Activated naive CD4-positive, alpha-beta T cell treated with anti-CD3 and anti-CD28 coated beads for 36 hours (primary cell): ENCODE measurements around the gene MCRIP2. TPM values are rescaled to one million over a fixed set of nuclear protein-coding genes. Genes with fewer than 3 reads are reported as not detected.
"Not testable (repeated sequence)": the region's sequence is repeated elsewhere in the genome, so short reads cannot be mapped to it uniquely, and the experiment has no call there.

Experiments used
- CTCF ChIA-PET: fragments of 350-600 bp; sonication (Branson Sonifier 250); formaldehyde crosslinking; loops from one replicate; lab custom pipeline; 2021; ENCODE audit warnings: antibody characterized with exemption; lab: Charles Lee
- DNase-seq: peaks from one replicate; pipeline ENCODE4 v3.0.0-alpha.2; 2020
- H3K27ac Mint-ChIP-seq: one replicate; pipeline ENCODE4 v1.8.0; 2021; ENCODE audit warnings: mild to moderate bottlenecking, mixed read lengths
- H3K27me3 Mint-ChIP-seq: one replicate; pipeline ENCODE4 v1.8.0; 2021; ENCODE audit warnings: low read depth, mixed read lengths
- H3K36me3 Mint-ChIP-seq: one replicate; pipeline ENCODE4 v1.8.0; 2021; ENCODE audit warnings: low read depth, mixed read lengths
- H3K4me1 Mint-ChIP-seq: one replicate; pipeline ENCODE4 v1.8.0; 2021; ENCODE audit warnings: low read depth, mixed read lengths
- H3K4me3 Mint-ChIP-seq: one replicate; pipeline ENCODE4 v1.8.0; 2021; ENCODE audit warnings: mild to moderate bottlenecking, moderate library complexity, mixed read lengths
- H3K9me3 Mint-ChIP-seq: one replicate; pipeline ENCODE4 v1.8.0; 2021; ENCODE audit warnings: mixed read lengths
- intact Hi-C: fragments of 100-400 bp; cut with micrococcal nuclease; formaldehyde crosslinking; loops from one replicate; pipeline ENCODE4 v1.15.1; 2023
- total RNA-seq, 2 experiments: library from RNA; stranded (reverse); gene quantifications; one replicate each; pipeline ENCODE4 v1.2.3, GENCODE V29; 2021

MCRIP2 gene
- total RNA-seq, 2 experiments from 2014 or later = 31.5 to 35.2 TPM

- H3K27ac Mint-ChIP-seq = no peak overlapping the region
- H3K36me3 Mint-ChIP-seq = peaks cover 12% of the 10 kb centered on the region
- H3K9me3 Mint-ChIP-seq = no peaks in the 10 kb centered on the region
- CTCF ChIA-PET = no interaction called here
- no peaks in the 10 kb centered on the region for H3K27me3 Mint-ChIP-seq
- intact Hi-C loops = loop anchor here (2.0 to 5.0 kb wide), 3 partner anchors 37 to 158 kb away; partner anchors contain the start of genes ANTKMT, CAPN15 and METTL26
- no peak overlapping the region for H3K4me3 Mint-ChIP-seq
- H3K4me1 Mint-ChIP-seq = peaks cover 48% of the 10 kb centered on the region
- DNase-seq = no peak
Observed at GRCh38 chr16:684961-685696, 43.5 kb downstream of the MCRIP2 start.

GRCh38 chr16:685967-686366 is 44.3 kb downstream of the MCRIP2 start:
- Mint-ChIP-seq H3K27me3 (no peaks in the 10 kb centered on the region), H3K9me3 (no peaks in the 10 kb centered on the region), H3K4me1 (peaks cover 53% of the 10 kb centered on the region), H3K36me3 (peaks cover 12% of the 10 kb centered on the region), H3K4me3 (peak overlapping the region; percentile 29), H3K27ac (no peak overlapping the region)
- intact Hi-C loops = loop anchor here (2.0 kb wide), 1 partner anchor 49 kb away; the partner anchor contains the start of gene METTL26
- DNase-seq = no peak
- CTCF ChIA-PET = no interaction called here

DNA sequence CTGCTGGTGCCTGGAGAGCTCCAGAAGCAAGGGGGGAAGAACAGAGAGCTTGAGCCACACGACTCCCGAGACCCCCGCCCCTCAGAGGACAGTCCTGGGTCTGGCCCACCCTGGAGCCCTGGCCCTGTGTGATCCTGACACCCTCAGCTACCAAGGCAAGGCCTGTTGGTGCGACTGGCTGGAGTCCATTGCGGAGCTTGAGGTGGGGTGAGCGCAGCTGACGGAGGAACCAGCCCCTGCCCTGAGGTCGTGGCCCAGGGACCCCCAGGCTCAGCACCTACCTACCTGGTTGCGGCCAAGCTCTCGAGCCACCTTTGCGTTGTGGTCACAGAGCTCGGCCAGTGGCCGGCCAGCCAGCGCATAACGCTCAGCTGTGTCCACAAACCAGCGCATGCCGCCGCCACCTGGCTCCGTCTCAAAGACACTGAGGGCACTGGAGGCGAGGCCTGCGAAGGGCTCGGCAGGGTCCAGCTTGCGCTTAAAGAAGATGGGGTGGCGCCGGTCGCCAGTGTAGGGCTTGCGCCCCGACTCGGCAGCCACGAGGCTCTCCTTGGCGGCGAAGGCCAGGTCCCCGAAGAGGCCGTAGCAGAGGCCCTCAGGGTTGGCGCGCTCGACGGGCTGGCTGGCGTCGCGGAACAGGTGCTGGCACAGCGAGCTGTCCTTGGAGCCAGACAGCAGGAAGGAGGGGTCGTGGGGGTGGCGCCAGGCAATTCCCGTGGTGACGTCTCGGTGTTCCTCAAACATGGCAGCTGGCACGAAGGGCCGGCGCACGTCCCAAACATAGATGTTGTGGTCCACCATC is 45.0 kb downstream of the MCRIP2 start:
- Mint-ChIP-seq H3K27ac (no peak overlapping the region), H3K4me3 (no peak overlapping the region), H3K9me3 (no peaks in the 10 kb centered on the region), H3K27me3 (no peaks in the 10 kb centered on the region), H3K4me1 (peaks cover 48% of the 10 kb centered on the region), H3K36me3 (peaks cover 10% of the 10 kb centered on the region)
- intact Hi-C loops = no loop called here
- no peak for DNase-seq
- CTCF ChIA-PET = no interaction called here

DNA sequence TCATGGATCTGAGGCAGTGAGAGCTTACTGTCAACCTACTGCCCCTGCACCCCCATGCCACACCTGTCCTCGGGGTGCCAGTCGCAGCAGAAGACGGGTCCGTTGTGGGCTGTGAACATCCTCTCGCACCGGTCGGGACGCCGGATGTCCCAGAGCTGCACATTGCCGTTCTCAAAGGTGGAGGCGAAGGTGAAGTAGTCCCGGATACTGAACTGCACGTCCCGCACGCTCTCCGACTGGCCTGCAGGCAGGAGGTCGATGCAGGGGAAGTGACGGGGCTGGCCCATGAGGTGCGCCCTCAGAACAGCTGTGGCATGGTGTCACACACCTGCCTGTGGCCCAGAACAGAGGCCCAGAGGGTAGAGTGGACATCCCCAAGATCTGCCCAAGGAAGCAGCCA is 45.9 kb downstream of the MCRIP2 start:
- Mint-ChIP-seq H3K4me3 (no peak overlapping the region), H3K4me1 (peaks cover 40% of the 10 kb centered on the region), H3K36me3 (peaks cover 6% of the 10 kb centered on the region), H3K27me3 (no peaks in the 10 kb centered on the region), H3K27ac (no peak overlapping the region), H3K9me3 (no peaks in the 10 kb centered on the region)
- CTCF ChIA-PET = no interaction called here
- intact Hi-C loops = no loop called here
- DNase-seq = no peak

- CTCF ChIA-PET = interaction anchor here (0.6 to 1.6 kb wide), 4 partner anchors 13 to 117 kb away, joined by 3 to 4 read pairs (median 3); no protein-coding TSS in a partner anchor
- intact Hi-C loops = no loop called here
- Mint-ChIP-seq H3K4me3 (peak overlapping the region; percentile 86), H3K27me3 (no peaks in the 10 kb centered on the region), H3K36me3 (peaks cover 1% of the 10 kb centered on the region), H3K4me1 (peaks cover 31% of the 10 kb centered on the region), H3K9me3 (no peaks in the 10 kb centered on the region), H3K27ac (peak overlapping the region; percentile 79)
- no peak for DNase-seq
Observed at GRCh38 chr16:689175-689897, 47.7 kb downstream of the MCRIP2 start.

GRCh38 chr16:691242-691641 is 49.6 kb downstream of the MCRIP2 start:
- intact Hi-C loops = not testable (repeated sequence)

DNA sequence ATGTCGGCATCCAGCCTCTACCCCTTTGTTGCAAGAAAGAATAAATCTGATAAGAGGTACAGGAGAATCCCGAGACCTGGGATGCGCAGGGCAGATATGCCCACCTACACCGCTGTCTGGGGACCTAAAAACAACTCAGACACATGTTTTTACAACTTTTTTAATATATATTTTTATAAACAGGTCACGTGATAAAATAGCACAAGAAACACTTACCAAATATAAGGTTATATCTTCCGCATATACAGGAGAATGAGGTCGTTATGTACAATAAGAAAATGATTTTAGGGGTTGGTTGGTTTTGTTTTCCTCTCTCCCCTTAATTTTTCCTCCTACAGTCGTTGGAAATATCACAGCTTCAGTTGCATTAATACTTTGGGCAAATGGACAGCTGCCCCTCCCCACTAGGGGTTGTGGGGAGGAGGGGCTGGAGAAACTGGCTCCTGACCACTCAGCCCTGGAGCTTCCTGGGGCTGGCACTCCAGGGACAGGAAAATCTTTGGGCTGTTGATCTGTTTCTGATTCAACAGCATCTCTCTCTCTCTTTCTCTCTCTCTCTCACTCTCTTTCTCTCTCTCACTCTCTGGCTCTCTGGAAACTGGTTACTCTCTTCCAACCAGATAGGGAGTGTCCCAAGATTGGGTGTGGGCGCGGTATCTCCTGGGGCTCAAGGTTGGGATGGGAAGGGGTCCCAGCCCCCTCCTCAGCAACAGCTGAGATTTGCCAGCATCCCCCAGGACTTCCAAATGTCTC is 50.9 kb downstream of the MCRIP2 start:
- no peak overlapping the region for H3K4me3 Mint-ChIP-seq
- H3K9me3 Mint-ChIP-seq = no peaks in the 10 kb centered on the region
- no peak for DNase-seq
- no peaks in the 10 kb centered on the region for H3K27me3 Mint-ChIP-seq
- peaks cover 1% of the 10 kb centered on the region for H3K36me3 Mint-ChIP-seq
- intact Hi-C loops = no loop called here
- CTCF ChIA-PET = no interaction called here
- no peak overlapping the region for H3K27ac Mint-ChIP-seq
- peaks cover 38% of the 10 kb centered on the region for H3K4me1 Mint-ChIP-seq

More at GRCh38 chr16:691242-691641, 49.6 kb downstream of the MCRIP2 start:
- peak overlapping the region; percentile 41 for H3K4me3 Mint-ChIP-seq
- H3K4me1 Mint-ChIP-seq = peaks cover 33% of the 10 kb centered on the region
- H3K27me3 Mint-ChIP-seq, H3K9me3 Mint-ChIP-seq, H3K36me3 Mint-ChIP-seq, CTCF ChIA-PET, DNase-seq, H3K27ac Mint-ChIP-seq: not testable (repeated sequence)

- H3K27ac Mint-ChIP-seq = no peak overlapping the region
- H3K4me1 Mint-ChIP-seq = peaks cover 35% of the 10 kb centered on the region
- no peak for DNase-seq
- no peaks in the 10 kb centered on the region for H3K27me3 Mint-ChIP-seq
- no peaks in the 10 kb centered on the region for H3K36me3 Mint-ChIP-seq
- no peaks in the 10 kb centered on the region for H3K9me3 Mint-ChIP-seq
- intact Hi-C loops = no loop called here
- CTCF ChIA-PET = no interaction called here
- peak overlapping the region; percentile 9 for H3K4me3 Mint-ChIP-seq
Observed at GRCh38 chr16:693364-693763, 51.7 kb downstream of the MCRIP2 start.

DNA sequence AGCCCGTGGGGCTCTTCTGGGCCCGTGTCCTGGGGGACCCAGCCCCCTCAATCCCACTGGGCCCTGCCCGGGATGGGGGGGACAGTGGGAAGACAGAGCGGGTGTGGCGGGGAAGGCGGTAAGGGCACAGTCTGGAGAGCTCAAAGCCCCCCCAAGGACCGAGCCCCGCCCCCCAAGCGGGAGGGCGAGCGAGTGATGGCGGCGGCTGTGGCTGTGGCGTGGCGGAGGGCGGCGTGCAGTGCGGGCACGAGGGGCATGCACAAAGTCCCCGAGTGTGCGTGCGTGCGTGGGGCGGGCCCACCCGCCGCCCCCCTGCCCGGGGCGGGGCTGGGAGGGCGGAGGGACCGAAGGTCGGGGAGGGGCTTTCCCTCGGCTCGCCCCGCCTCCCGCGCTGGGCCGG is 52.1 kb downstream of the MCRIP2 start:
- DNase-seq = no peak
- H3K4me3 Mint-ChIP-seq = no peak overlapping the region
- H3K27me3 Mint-ChIP-seq = no peaks in the 10 kb centered on the region
- intact Hi-C loops = no loop called here
- H3K36me3 Mint-ChIP-seq = no peaks in the 10 kb centered on the region
- no peak overlapping the region for H3K27ac Mint-ChIP-seq
- H3K9me3 Mint-ChIP-seq = no peaks in the 10 kb centered on the region
- peaks cover 32% of the 10 kb centered on the region for H3K4me1 Mint-ChIP-seq
- CTCF ChIA-PET = no interaction called here

DNA sequence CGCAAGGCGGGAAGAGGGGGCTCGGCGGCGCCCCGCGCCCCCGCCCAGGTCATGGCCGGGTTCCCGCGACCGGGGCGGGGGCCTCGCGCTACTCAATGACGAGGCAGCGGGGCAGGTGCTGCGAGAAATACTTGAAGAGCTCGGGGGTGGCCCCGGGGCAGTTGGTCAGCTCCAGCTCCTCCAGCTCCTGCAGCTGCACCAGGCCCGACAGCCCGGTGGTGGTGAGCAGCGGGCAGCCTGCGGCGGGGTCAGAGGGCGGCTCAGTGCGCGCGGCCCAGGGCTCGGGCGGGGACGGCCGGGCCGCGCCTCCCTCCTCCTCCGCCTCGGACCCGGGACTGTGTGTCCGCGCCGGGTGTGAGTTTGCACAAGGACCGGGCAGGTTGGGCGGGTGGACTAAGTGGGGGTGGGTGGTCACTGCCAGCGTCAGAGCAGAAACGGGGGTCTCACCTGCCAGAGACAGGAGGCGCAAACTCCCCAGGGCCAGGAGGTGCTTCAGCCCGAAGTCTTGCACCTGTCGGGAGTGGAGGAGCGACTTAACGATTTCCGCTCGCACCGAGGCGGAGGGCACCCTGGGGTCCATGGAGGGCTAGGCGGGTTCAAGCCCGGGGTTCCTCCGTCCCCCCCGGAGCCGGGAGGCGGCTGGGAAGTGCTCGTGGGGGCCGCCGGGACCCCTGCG is 52.7 kb downstream of the MCRIP2 start:
- DNase-seq = no peak
- H3K27ac Mint-ChIP-seq = no peak overlapping the region
- intact Hi-C loops = no loop called here
- H3K27me3 Mint-ChIP-seq = no peaks in the 10 kb centered on the region
- H3K4me3 Mint-ChIP-seq = peak overlapping the region; percentile 62
- H3K36me3 Mint-ChIP-seq = no peaks in the 10 kb centered on the region
- CTCF ChIA-PET = no interaction called here
- H3K9me3 Mint-ChIP-seq = no peaks in the 10 kb centered on the region
- H3K4me1 Mint-ChIP-seq = peaks cover 27% of the 10 kb centered on the region

DNA sequence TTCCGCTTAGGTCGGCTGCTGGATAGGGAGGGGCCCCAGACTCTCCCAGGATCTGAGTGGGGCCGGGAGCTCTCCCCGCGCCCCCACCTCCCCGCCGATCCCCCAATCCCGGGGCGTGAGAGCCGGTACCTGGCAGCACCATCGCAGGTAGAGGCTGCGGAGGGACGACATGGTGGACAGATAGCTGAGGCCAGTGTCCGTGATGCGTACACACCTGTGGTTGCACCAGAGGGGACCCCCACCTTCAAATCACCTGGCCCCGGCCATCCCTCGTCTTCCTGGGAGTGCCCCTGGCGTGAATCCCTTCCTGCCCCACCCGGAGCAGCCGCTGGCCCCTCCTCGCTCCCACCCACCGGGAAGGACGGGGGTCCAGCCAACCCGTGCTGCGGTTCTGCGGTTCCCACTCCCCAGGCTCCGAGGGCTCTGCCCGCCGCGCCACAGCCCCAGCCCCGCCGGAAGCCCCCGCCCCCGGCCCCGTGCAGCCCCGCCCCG is 53.3 kb downstream of the MCRIP2 start:
- intact Hi-C loops = no loop called here
- Mint-ChIP-seq H3K4me1 (peaks cover 24% of the 10 kb centered on the region), H3K36me3 (no peaks in the 10 kb centered on the region), H3K9me3 (no peaks in the 10 kb centered on the region), H3K27me3 (no peaks in the 10 kb centered on the region), H3K4me3 (peak overlapping the region; percentile 41), H3K27ac (no peak overlapping the region)
- DNase-seq = no peak
- CTCF ChIA-PET = interaction anchor here (0.6 to 1.6 kb wide), 4 partner anchors 13 to 1969 kb away, joined by 3 to 4 read pairs (median 3); no protein-coding TSS in a partner anchor
